ENCODE measurements around the gene ANKRD11.

DNA sequence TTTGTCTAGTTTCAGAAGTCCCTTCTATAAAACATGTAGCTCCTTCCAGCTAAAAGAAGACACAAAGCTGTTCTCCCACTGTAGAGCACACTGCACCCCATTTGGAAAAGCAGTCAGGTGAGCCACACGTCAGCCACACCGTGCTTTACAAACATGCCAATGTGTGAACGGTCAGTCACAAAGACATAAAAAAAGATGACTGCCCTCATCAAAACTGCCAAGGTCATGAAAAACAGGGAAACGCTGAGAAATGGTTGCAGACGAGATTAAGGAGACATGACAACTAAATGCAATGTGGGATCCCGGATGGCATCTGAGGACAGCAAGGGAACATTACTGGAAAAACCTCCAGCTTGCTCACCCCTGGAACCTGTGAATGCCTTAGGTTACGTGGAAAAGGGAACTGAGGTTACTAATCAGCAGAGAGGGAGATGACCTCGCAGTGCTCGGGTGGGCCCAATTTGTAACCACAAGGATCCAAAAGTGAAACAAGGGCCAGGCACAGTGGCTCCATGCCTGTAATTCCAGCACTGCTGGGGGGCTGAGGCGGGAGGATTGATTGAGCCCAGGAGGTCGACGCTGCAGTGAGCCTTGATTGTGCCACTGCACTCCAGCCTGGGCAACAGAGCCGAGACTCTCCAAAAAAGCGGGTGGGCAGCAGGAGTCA lies 8.1 kb downstream of the ANKRD11 start:
- TF ChIP-seq, protein P1, sequence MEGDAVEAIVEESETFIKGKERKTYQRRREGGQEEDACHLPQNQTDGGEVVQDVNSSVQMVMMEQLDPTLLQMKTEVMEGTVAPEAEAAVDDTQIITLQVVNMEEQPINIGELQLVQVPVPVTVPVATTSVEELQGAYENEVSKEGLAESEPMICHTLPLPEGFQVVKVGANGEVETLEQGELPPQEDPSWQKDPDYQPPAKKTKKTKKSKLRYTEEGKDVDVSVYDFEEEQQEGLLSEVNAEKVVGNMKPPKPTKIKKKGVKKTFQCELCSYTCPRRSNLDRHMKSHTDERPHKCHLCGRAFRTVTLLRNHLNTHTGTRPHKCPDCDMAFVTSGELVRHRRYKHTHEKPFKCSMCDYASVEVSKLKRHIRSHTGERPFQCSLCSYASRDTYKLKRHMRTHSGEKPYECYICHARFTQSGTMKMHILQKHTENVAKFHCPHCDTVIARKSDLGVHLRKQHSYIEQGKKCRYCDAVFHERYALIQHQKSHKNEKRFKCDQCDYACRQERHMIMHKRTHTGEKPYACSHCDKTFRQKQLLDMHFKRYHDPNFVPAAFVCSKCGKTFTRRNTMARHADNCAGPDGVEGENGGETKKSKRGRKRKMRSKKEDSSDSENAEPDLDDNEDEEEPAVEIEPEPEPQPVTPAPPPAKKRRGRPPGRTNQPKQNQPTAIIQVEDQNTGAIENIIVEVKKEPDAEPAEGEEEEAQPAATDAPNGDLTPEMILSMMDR (IDR thresholded peaks at IDR 0.05): no peak
- TF ChIP-seq POLR2A (IDR thresholded peaks at IDR 0.05): no peak
